Omental fat pad (tissue), 4 donors: ENCODE results near the gene CECR2. TPM values are rescaled to one million over a fixed set of nuclear protein-coding genes. Genes with fewer than 3 reads are reported as not detected.

Source experiments
- ATAC-seq: fragments of 150-250 bp; one replicate; pipeline ENCODE4 v1.9.1; 2016; ENCODE audit warnings: mild to moderate bottlenecking, moderate library complexity; ENCODE audit not compliant: low FRiP score
- DNase-seq: peaks from one replicate; pipeline ENCODE4 v3.0.0-alpha.2; 2019; ENCODE audit warnings: low spot score
- small RNA-seq: library from RNA; depleted of rRNA; stranded (forward); fragments of <200 nt; gene quantifications from one replicate; pipeline ENCODE3, GENCODE V24; 2016
- total RNA-seq, 4 donors: library from RNA; depleted of rRNA; stranded (reverse); fragments of >200 nt; gene quantifications; one replicate each; pipeline ENCODE4 v1.1.0, GENCODE V29; 2016
- TF ChIP-seq, protein P1 (sequence below), 3 donors: fragments of 450-650 bp; IDR thresholded peaks; one replicate each; pipeline ENCODE4 v1.5.1; 2016 to 2017; ENCODE audit warnings: antibody characterized with exemption in 3 of 3, mild to moderate bottlenecking in 3 of 3, moderate library complexity in 2 of 3

The CECR2 gene
- total RNA-seq, 4 donors from 2014 or later: 0.24 to 3.9 (median 0.70) TPM

DNA sequence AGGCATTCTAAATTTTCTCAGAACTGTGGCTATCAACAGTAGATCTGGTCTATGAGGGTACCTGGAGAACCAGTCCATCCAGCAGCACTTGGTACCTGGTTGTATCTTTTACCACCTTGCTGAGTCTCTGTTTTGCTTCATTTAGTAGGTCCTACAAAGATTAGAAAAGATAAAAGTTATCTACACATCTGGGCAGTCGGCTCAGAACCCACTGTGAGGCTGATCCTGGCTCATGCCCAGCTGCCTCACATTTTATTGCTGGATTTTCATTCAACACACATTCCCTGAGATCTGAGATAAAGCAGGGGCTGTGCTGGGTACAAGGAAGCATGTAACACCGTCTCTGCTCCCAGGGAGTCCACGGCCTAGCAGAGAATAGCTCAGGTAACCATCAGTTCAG is 231.8 kb downstream of the CECR2 start:
- DNase-seq: no peak
- no peak for ATAC-seq
- TF ChIP-seq, protein P1, sequence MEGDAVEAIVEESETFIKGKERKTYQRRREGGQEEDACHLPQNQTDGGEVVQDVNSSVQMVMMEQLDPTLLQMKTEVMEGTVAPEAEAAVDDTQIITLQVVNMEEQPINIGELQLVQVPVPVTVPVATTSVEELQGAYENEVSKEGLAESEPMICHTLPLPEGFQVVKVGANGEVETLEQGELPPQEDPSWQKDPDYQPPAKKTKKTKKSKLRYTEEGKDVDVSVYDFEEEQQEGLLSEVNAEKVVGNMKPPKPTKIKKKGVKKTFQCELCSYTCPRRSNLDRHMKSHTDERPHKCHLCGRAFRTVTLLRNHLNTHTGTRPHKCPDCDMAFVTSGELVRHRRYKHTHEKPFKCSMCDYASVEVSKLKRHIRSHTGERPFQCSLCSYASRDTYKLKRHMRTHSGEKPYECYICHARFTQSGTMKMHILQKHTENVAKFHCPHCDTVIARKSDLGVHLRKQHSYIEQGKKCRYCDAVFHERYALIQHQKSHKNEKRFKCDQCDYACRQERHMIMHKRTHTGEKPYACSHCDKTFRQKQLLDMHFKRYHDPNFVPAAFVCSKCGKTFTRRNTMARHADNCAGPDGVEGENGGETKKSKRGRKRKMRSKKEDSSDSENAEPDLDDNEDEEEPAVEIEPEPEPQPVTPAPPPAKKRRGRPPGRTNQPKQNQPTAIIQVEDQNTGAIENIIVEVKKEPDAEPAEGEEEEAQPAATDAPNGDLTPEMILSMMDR (IDR thresholded peaks at IDR 0.05): no peak

DNA sequence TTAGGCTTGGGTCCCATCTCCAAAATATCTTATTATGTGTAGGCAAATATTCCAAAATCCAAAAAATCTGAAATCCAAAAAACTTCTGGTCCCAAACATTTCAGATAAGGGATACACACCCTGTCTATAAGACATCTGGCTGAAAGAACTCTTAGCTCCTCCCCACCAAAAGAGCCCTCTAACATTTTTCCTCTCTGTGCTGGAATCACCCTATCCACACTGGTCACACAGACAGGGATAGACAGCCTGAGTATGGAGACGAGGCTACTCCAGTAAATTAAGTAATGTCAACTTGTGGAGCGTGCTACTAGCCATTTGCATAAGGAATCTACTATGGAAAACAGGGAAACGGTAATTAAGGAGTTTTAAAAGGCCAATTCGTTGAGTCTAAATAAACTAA is 234.4 kb downstream of the CECR2 start:
- DNase-seq (no peak), ATAC-seq (no peak)
- TF ChIP-seq, protein P1 (IDR thresholded peaks at IDR 0.05): no peak

DNA sequence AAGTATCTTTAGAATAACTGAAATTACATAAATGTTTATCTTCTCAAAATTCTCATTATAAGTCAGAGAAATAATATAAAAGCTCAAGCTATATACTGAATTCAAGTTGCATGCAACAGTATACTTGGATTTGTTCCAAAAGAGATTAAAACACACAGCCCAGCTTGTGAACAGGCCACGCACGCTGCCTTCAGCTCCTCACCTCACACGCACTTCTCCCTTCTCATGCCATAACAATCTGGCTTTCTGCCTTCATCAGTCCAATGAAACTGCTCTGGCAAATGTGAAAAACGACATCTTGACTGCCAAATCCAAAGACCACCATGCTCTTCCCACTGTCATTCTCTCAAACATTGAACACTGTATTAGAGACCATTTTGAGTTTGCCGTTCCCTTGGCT is 237.2 kb downstream of the CECR2 start:
- ATAC-seq (no peak), DNase-seq (no peak)
- TF ChIP-seq, protein P1 (IDR thresholded peaks at IDR 0.05): no peak

Small RNA genes within 50 kb of the gene (small RNA-seq; reads per million reads assigned to genes)
- gene CECR9: not detected
- not detected for gene RN7SL843P

Other genes with a start within 250 kb of the CECR2 start
- 1 to 10 TPM in 2 of 4 donors, under 1 TPM in 2; 0.46 to 1.4 (median 0.94) TPM for gene TMEM121B, start 248.1 kb upstream of the CECR2 start, total RNA-seq
- gene HDHD5, start 210.2 kb upstream of the CECR2 start, total RNA-seq: 10 to 100 TPM; 32.9 to 60.7 (median 36.7) TPM
- 10 to 100 TPM; 11.6 to 40.1 (median 16.3) TPM for gene ADA2, start 150.0 kb upstream of the CECR2 start, total RNA-seq
- 10 to 100 TPM in 3 of 4 donors, 1 to 10 TPM in 1; 7.9 to 28.7 (median 19.9) TPM for gene SLC25A18, start 194.0 kb downstream of the CECR2 start, total RNA-seq